ENCODE measurements around the gene ZDHHC11. TPM values are rescaled to one million over a fixed set of nuclear protein-coding genes. Genes with fewer than 3 reads are reported as not detected.

ZDHHC11 gene
- total RNA-seq, 1 experiment from 2014 or later = 3.6 TPM

GRCh38 chr5:858726-859125 is 7.9 kb upstream of the ZDHHC11 start:
- TF ChIP-seq CTCF (IDR thresholded peaks at IDR 0.05; ENCODE audit: insufficient read depth in 1 of 2, low read depth in 1 of 2, low read length in 1 of 2, severe bottlenecking in 1 of 2, unreplicated experiment in 1 of 2) = no peak
- H3K36me3 ChIP-seq (ENCODE audit: control insufficient read depth, insufficient read depth, low read length) = 0 out of 2 replicates have a peak, but pooled peaks cover 2% of the 10 kb centered on the region
- H3K4me3 ChIP-seq (ENCODE audit: low read depth, low read length) = no peak overlapping the region
- Mint-ChIP-seq H3K36me3 (ENCODE audit: insufficient read depth, unreplicated experiment) (peaks cover 44% of the 10 kb centered on the region), H3K27ac (ENCODE audit: unreplicated experiment) (peak overlapping the region; percentile 40), H3K9me3 (ENCODE audit: unreplicated experiment) (no peaks in the 10 kb centered on the region), H3K27me3 (ENCODE audit: insufficient read depth, unreplicated experiment) (no peaks in the 10 kb centered on the region), H3K4me1 (ENCODE audit: low read depth, unreplicated experiment) (no peaks in the 10 kb centered on the region), H3K4me3 (ENCODE audit: unreplicated experiment) (no peak overlapping the region)
- intact Hi-C loops (cut with micrococcal nuclease; ENCODE audit: unreplicated experiment) = no loop called here
- no peaks in the 10 kb centered on the region; the same call in 1 of the 2 replicates for H3K27me3 ChIP-seq (replicated peaks; ENCODE audit: control insufficient read depth, insufficient read depth, low read length)
- 0 out of 2 replicates have a peak, but pooled peaks cover 9% of the 10 kb centered on the region for H3K4me1 ChIP-seq
- CTCF ChIA-PET = interaction anchor here (0.8 kb wide), 1 partner anchor 13 kb away, joined by 3 read pairs; no protein-coding TSS in a partner anchor
- POLR2A ChIA-PET = no interaction called here
- H3K9me3 ChIP-seq = no peaks in the 10 kb centered on the region
- BruUV-seq (replicated peaks) = no TSS peak
- no peak for DNase-seq

GRCh38 chr5:856531-857425 is 6.0 kb upstream of the ZDHHC11 start:
- no peak for DNase-seq
- ChIA-PET POLR2A (no interaction called here), CTCF (no interaction called here)
- Mint-ChIP-seq H3K36me3 (ENCODE audit: insufficient read depth, unreplicated experiment) (peaks cover 30% of the 10 kb centered on the region), H3K4me1 (ENCODE audit: low read depth, unreplicated experiment) (no peaks in the 10 kb centered on the region), H3K4me3 (ENCODE audit: unreplicated experiment) (no peak overlapping the region), H3K9me3 (ENCODE audit: unreplicated experiment) (no peaks in the 10 kb centered on the region), H3K27ac (ENCODE audit: unreplicated experiment) (no peak overlapping the region), H3K27me3 (ENCODE audit: insufficient read depth, unreplicated experiment) (peaks cover 14% of the 10 kb centered on the region)
- Histone ChIP-seq H3K4me1 (0 out of 2 replicates have a peak, but pooled peaks cover 9% of the 10 kb centered on the region), H3K9me3 (no peaks in the 10 kb centered on the region), H3K4me3 (ENCODE audit: low read depth, low read length) (no peak overlapping the region), H3K36me3 (ENCODE audit: control insufficient read depth, insufficient read depth, low read length) (no peaks in the 10 kb centered on the region), H3K27me3 (replicated peaks; ENCODE audit: control insufficient read depth, insufficient read depth, low read length) (peaks cover 3% of the 10 kb centered on the region; the same call in 1 of the 2 replicates)
- TF ChIP-seq CTCF (IDR thresholded peaks at IDR 0.05; ENCODE audit: insufficient read depth in 1 of 2, low read depth in 1 of 2, low read length in 1 of 2, severe bottlenecking in 1 of 2, unreplicated experiment in 1 of 2) = no peak
- intact Hi-C loops (cut with micrococcal nuclease; ENCODE audit: unreplicated experiment) = no loop called here
- no TSS peak for BruUV-seq (replicated peaks)

- Mint-ChIP-seq H3K4me1 (ENCODE audit: low read depth, unreplicated experiment) (no peaks in the 10 kb centered on the region), H3K27ac (ENCODE audit: unreplicated experiment) (no peak overlapping the region), H3K27me3 (ENCODE audit: insufficient read depth, unreplicated experiment) (peaks cover 15% of the 10 kb centered on the region), H3K9me3 (ENCODE audit: unreplicated experiment) (no peaks in the 10 kb centered on the region), H3K36me3 (ENCODE audit: insufficient read depth, unreplicated experiment) (peaks cover 22% of the 10 kb centered on the region), H3K4me3 (ENCODE audit: unreplicated experiment) (no peak overlapping the region)
- H3K36me3 ChIP-seq (ENCODE audit: control insufficient read depth, insufficient read depth, low read length) = no peaks in the 10 kb centered on the region
- TF ChIP-seq CTCF (IDR thresholded peaks at IDR 0.05; ENCODE audit: insufficient read depth in 1 of 2, low read depth in 1 of 2, low read length in 1 of 2, severe bottlenecking in 1 of 2, unreplicated experiment in 1 of 2) = no peak
- no peaks in the 10 kb centered on the region for H3K9me3 ChIP-seq
- ChIA-PET CTCF (no interaction called here), POLR2A (no interaction called here)
- DNase-seq = peak in 1 of 2 experiments; percentile 38
- peaks cover 16% of the 10 kb centered on the region for H3K4me1 ChIP-seq
- BruUV-seq (replicated peaks) = no TSS peak
- H3K27me3 ChIP-seq (replicated peaks; ENCODE audit: control insufficient read depth, insufficient read depth, low read length) = peaks cover 3% of the 10 kb centered on the region; the same call in 1 of the 2 replicates
- intact Hi-C loops (cut with micrococcal nuclease; ENCODE audit: unreplicated experiment) = no loop called here
- H3K4me3 ChIP-seq (ENCODE audit: low read depth, low read length) = no peak overlapping the region
Measured at GRCh38 chr5:855771-856530, 5.2 kb upstream of the ZDHHC11 start.
